ENCODE results near the gene CRHR1. TPM values are rescaled to one million over a fixed set of nuclear protein-coding genes. Genes with fewer than 3 reads are reported as not detected.

CRHR1 gene
- total and polyA plus RNA-seq, 7 donors = 0.33 TPM; not detected in 6

GRCh38 chr17:45770632-45771270 lies 13.4 kb upstream of the CRHR1 start:
- WGBS, 2 donors = 40% methylated on average over 10 of the region's 10 CpGs
- TF ChIP-seq POLR2A (IDR thresholded peaks at IDR 0.05) = no peak
- TF ChIP-seq CTCF (IDR thresholded peaks at IDR 0.05) = no peak
- no peak for TF ChIP-seq POLR2AphosphoS5 (IDR thresholded peaks at IDR 0.05)
- TF ChIP-seq EP300 (IDR thresholded peaks at IDR 0.05) = no peak
- H3K4me1 ChIP-seq = peaks cover 0 to 7% (median 0%) of the 10 kb centered on the region in 4 donors

GRCh38 chr17:45771271-45771959 lies 12.7 kb upstream of the CRHR1 start:
- H3K4me3 ChIP-seq = no peak overlapping the region
- no peak for DNase-seq
- TF ChIP-seq EP300 (IDR thresholded peaks at IDR 0.05) = no peak
- no peak for TF ChIP-seq CTCF (IDR thresholded peaks at IDR 0.05)
- TF ChIP-seq POLR2A (IDR thresholded peaks at IDR 0.05) = no peak
- no peak for TF ChIP-seq POLR2AphosphoS5 (IDR thresholded peaks at IDR 0.05)
- H3K4me1 ChIP-seq = peaks cover 0 to 8% (median 0%) of the 10 kb centered on the region in 4 donors
- H3K27ac ChIP-seq = no peak overlapping the region
- 48 to 57% methylated on average over 12 of the region's 12 CpGs for WGBS, 2 donors
- peaks cover 0 to 64% (median 20%) of the 10 kb centered on the region in 3 donors for H3K27me3 ChIP-seq
- no peaks in the 10 kb centered on the region for H3K36me3 ChIP-seq
- H3K9me3 ChIP-seq = no peaks in the 10 kb centered on the region
- intact Hi-C loops (cut with DNase I) = no loop called here

More at GRCh38 chr17:45770632-45771270, 13.4 kb upstream of the CRHR1 start:
- Histone ChIP-seq H3K27me3 (peaks cover 0 to 69% (median 24%) of the 10 kb centered on the region in 3 donors), H3K27ac (no peak overlapping the region), H3K36me3 (no peaks in the 10 kb centered on the region), H3K9me3 (no peaks in the 10 kb centered on the region), H3K4me3 (no peak overlapping the region)
- intact Hi-C loops (cut with DNase I) = no loop called here
- DNase-seq = no peak

GRCh38 chr17:45775148-45775547 lies 9.0 kb upstream of the CRHR1 start:
- TF ChIP-seq POLR2AphosphoS5 (IDR thresholded peaks at IDR 0.05) = no peak
- Histone ChIP-seq H3K9me3 (no peaks in the 10 kb centered on the region), H3K27me3 (peaks cover 0 to 46% (median 8%) of the 10 kb centered on the region in 3 donors), H3K27ac (no peak overlapping the region), H3K36me3 (no peaks in the 10 kb centered on the region), H3K4me1 (peaks cover 0 to 8% (median 0%) of the 10 kb centered on the region in 4 donors), H3K4me3 (no peak overlapping the region)
- intact Hi-C loops (cut with DNase I) = no loop called here
- 37 to 57% methylated on average over 5 of the region's 5 CpGs for WGBS, 2 donors
- no peak for DNase-seq

GRCh38 chr17:45775576-45776011 lies 8.5 kb upstream of the CRHR1 start:
- intact Hi-C loops (cut with DNase I) = no loop called here
- WGBS, 2 donors = 48 to 72% methylated on average over 4 of the region's 4 CpGs
- Histone ChIP-seq H3K27ac (no peak overlapping the region), H3K9me3 (no peaks in the 10 kb centered on the region), H3K27me3 (peaks cover 0 to 44% (median 4%) of the 10 kb centered on the region in 3 donors), H3K4me1 (peaks cover 0 to 8% (median 0%) of the 10 kb centered on the region in 4 donors), H3K4me3 (no peak overlapping the region), H3K36me3 (no peaks in the 10 kb centered on the region)
- peak; percentile 76 for DNase-seq
- TF ChIP-seq EP300 (IDR thresholded peaks at IDR 0.05) = no peak
- no peak for TF ChIP-seq POLR2A (IDR thresholded peaks at IDR 0.05)
- no peak for TF ChIP-seq CTCF (IDR thresholded peaks at IDR 0.05)
- no peak for TF ChIP-seq POLR2AphosphoS5 (IDR thresholded peaks at IDR 0.05)

GRCh38 chr17:45776896-45777295 lies 7.2 kb upstream of the CRHR1 start:
- Histone ChIP-seq H3K9me3 (no peaks in the 10 kb centered on the region), H3K27ac (no peak overlapping the region), H3K36me3 (no peaks in the 10 kb centered on the region), H3K27me3 (peaks cover 0 to 48% (median 0%) of the 10 kb centered on the region in 3 donors), H3K4me3 (no peak overlapping the region), H3K4me1 (peaks cover 0 to 8% (median 0%) of the 10 kb centered on the region in 4 donors)
- WGBS, 2 donors = 57 to 73% methylated on average over 7 of the region's 7 CpGs
- TF ChIP-seq POLR2AphosphoS5 (IDR thresholded peaks at IDR 0.05) = no peak
- TF ChIP-seq CTCF (IDR thresholded peaks at IDR 0.05) = no peak
- no peak for TF ChIP-seq EP300 (IDR thresholded peaks at IDR 0.05)
- no peak for TF ChIP-seq POLR2A (IDR thresholded peaks at IDR 0.05)
- intact Hi-C loops (cut with DNase I) = no loop called here
- DNase-seq = no peak
